HL-60 (cell line): Measurements from ENCODE around the gene ANKRA2.
A peak's percentile ranks its signal among the peaks of the same experiment; 100 is the strongest.

Experiments
- DNase-seq, 2 experiments: peaks; one replicate each; pipeline ENCODE4 v3.0.0-alpha.2; 2010 to 2020; ENCODE audit warnings: low read depth in 1 of 2, low spot score in 1 of 2
- H3K27ac ChIP-seq: fragments of 250-450 bp; sonication (Bioruptor Pico); replicated peaks from 2 replicates; pipeline ENCODE4 v1.5.1; 2020; ENCODE audit warnings: mild to moderate bottlenecking, moderate library complexity
- H3K27me3 ChIP-seq: fragments of 250-450 bp; sonication (Bioruptor Pico); 2 replicates; pipeline ENCODE4 v1.5.1; 2021; ENCODE audit warnings: mild to moderate bottlenecking, moderate library complexity; ENCODE audit not compliant: insufficient read depth, poor library complexity, severe bottlenecking
- H3K4me3 ChIP-seq: replicated peaks from 2 replicates; pipeline ENCODE4 v1.5.1; 2011; ENCODE audit warnings: mild to moderate bottlenecking, control low read depth, low read length; ENCODE audit not compliant: insufficient read depth
- GABPA ChIP-seq: IDR thresholded peaks from 2 replicates; pipeline ENCODE4 v1.6.1; 2012; ENCODE audit warnings: low read depth
- POLR2AphosphoS5 ChIP-seq: IDR thresholded peaks from 2 replicates; pipeline ENCODE4 v1.6.1; 2012; ENCODE audit warnings: low read depth
- SPI1 ChIP-seq: IDR thresholded peaks from 2 replicates; pipeline ENCODE4 v1.6.1; 2012; ENCODE audit warnings: low read depth, mild to moderate bottlenecking, borderline replicate concordance
- TF ChIP-seq, protein P1 (sequence below): IDR thresholded peaks from 2 replicates; pipeline ENCODE4 v1.6.1; 2012; ENCODE audit warnings: low read depth; ENCODE audit not compliant: insufficient replicate concordance
- TF ChIP-seq, protein P2 (sequence below): IDR thresholded peaks from one replicate; pipeline ENCODE4 v1.5.1; 2011; ENCODE audit warnings: low read length, control low read depth, inconsistent platforms; ENCODE audit not compliant: insufficient read depth

Gene ANKRA2

DNA sequence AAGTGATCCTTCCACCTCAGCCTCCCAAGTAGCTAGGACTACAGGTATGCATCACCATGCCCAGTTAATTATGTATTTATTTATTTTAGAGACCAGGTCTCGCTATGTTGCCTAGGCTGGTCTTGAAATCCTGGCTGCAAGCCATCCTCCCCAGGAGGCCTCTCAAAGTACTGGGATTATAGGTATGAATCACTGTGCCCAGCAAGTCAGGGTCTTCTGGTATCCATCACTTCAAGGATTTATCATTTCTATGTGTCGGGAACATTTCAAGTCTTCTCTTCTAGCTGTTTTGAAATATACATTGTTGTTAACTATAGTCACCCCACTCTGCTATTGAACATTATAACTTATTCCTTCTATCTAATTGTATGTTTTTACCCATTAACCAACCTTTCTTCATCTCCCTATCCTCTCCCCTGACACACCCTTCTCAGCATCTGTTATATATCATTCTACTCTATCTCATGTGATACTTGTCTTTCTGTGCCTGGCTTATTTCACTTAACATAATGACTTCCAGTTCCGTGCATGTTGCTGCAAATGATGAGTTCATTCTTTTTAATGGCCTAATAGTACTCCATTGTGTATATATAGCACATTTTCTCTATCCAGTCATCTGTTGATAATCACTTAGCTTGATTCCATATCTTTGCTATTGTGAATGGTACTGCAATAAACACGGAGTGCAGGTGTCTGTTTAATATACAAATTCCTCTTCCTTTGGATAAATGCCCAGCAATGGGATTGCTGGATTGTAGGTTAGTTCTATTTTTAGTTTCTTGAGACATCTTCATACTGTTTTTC is 26.5 kb upstream of the ANKRA2 start:
- no peak for TF ChIP-seq SPI1
- TF ChIP-seq, protein P1, sequence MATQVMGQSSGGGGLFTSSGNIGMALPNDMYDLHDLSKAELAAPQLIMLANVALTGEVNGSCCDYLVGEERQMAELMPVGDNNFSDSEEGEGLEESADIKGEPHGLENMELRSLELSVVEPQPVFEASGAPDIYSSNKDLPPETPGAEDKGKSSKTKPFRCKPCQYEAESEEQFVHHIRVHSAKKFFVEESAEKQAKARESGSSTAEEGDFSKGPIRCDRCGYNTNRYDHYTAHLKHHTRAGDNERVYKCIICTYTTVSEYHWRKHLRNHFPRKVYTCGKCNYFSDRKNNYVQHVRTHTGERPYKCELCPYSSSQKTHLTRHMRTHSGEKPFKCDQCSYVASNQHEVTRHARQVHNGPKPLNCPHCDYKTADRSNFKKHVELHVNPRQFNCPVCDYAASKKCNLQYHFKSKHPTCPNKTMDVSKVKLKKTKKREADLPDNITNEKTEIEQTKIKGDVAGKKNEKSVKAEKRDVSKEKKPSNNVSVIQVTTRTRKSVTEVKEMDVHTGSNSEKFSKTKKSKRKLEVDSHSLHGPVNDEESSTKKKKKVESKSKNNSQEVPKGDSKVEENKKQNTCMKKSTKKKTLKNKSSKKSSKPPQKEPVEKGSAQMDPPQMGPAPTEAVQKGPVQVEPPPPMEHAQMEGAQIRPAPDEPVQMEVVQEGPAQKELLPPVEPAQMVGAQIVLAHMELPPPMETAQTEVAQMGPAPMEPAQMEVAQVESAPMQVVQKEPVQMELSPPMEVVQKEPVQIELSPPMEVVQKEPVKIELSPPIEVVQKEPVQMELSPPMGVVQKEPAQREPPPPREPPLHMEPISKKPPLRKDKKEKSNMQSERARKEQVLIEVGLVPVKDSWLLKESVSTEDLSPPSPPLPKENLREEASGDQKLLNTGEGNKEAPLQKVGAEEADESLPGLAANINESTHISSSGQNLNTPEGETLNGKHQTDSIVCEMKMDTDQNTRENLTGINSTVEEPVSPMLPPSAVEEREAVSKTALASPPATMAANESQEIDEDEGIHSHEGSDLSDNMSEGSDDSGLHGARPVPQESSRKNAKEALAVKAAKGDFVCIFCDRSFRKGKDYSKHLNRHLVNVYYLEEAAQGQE, result no peak
- TF ChIP-seq POLR2AphosphoS5, result no peak
- TF ChIP-seq, protein P2, sequence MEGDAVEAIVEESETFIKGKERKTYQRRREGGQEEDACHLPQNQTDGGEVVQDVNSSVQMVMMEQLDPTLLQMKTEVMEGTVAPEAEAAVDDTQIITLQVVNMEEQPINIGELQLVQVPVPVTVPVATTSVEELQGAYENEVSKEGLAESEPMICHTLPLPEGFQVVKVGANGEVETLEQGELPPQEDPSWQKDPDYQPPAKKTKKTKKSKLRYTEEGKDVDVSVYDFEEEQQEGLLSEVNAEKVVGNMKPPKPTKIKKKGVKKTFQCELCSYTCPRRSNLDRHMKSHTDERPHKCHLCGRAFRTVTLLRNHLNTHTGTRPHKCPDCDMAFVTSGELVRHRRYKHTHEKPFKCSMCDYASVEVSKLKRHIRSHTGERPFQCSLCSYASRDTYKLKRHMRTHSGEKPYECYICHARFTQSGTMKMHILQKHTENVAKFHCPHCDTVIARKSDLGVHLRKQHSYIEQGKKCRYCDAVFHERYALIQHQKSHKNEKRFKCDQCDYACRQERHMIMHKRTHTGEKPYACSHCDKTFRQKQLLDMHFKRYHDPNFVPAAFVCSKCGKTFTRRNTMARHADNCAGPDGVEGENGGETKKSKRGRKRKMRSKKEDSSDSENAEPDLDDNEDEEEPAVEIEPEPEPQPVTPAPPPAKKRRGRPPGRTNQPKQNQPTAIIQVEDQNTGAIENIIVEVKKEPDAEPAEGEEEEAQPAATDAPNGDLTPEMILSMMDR, result no peak
- no peak for TF ChIP-seq GABPA
- no peak overlapping the region for H3K27ac ChIP-seq
- no peak for DNase-seq

GRCh38 chr5:73591102-73591695 is 25.8 kb upstream of the ANKRA2 start:
- peak; percentile 6 to 26 for DNase-seq
- no peak overlapping the region for H3K4me3 ChIP-seq
- TF ChIP-seq GABPA, result no peak
- TF ChIP-seq, protein P2, result peak; percentile 22
- no peak overlapping the region for H3K27ac ChIP-seq
- H3K27me3 ChIP-seq, result no peaks in the 10 kb centered on the region

More for the DNA sequence above, 26.5 kb upstream of the ANKRA2 start:
- Histone ChIP-seq H3K27me3 (no peaks in the 10 kb centered on the region), H3K4me3 (no peak overlapping the region)

- no peaks in the 10 kb centered on the region for H3K27me3 ChIP-seq
- H3K27ac ChIP-seq, result no peak overlapping the region
- no peak for DNase-seq
- no peak overlapping the region for H3K4me3 ChIP-seq
- TF ChIP-seq SPI1 (no peak), GABPA (no peak), POLR2AphosphoS5 (no peak)
- TF ChIP-seq, protein P2, result no peak
- TF ChIP-seq, protein P1, result no peak
Measured at GRCh38 chr5:73587923-73588322, 22.5 kb upstream of the ANKRA2 start.
